Activated CD4-positive, CD25-positive, alpha-beta regulatory T cell (primary cell): ENCODE measurements around the gene SH3GL2.

Experiments
- DNase-seq, 4 experiments: peaks; one replicate each; lab custom pipeline; 2025; lab: John Stamatoyannopoulos, UW

Gene SH3GL2

GRCh38 chr9:17813798-17814197 is 234.9 kb downstream of the SH3GL2 start:
- DNase-seq = no peak

GRCh38 chr9:17816431-17817027 is 237.7 kb downstream of the SH3GL2 start:
- DNase-seq = no peak

GRCh38 chr9:17824191-17824590 is 245.3 kb downstream of the SH3GL2 start:
- no peak for DNase-seq

- DNase-seq = no peak
Measured at GRCh38 chr9:17824616-17825264, 245.9 kb downstream of the SH3GL2 start.

GRCh38 chr9:17825265-17825659 is 246.4 kb downstream of the SH3GL2 start:
- DNase-seq = no peak

GRCh38 chr9:17829064-17829463 is 250.2 kb downstream of the SH3GL2 start:
- DNase-seq = no peak

- no peak for DNase-seq
Measured at GRCh38 chr9:17829812-17830385, 251.0 kb downstream of the SH3GL2 start.

GRCh38 chr9:17832812-17833211 is 253.9 kb downstream of the SH3GL2 start:
- no peak for DNase-seq

GRCh38 chr9:17833846-17834245 is 255.0 kb downstream of the SH3GL2 start:
- no peak for DNase-seq

- DNase-seq = no peak
Measured at GRCh38 chr9:17837965-17838364, 259.1 kb downstream of the SH3GL2 start.

- no peak for DNase-seq
Measured at GRCh38 chr9:17839776-17840175, 260.9 kb downstream of the SH3GL2 start.

GRCh38 chr9:17843236-17843635 is 264.4 kb downstream of the SH3GL2 start:
- no peak for DNase-seq
